ENCODE data around the gene KLHL29. TPM values are rescaled to one million over a fixed set of nuclear protein-coding genes. Genes with fewer than 3 reads are reported as not detected.

KLHL29 gene
- total RNA-seq, 1 experiment from 2014 or later = 7.7 TPM

GRCh38 chr2:23516520-23517256 is 131.7 kb downstream of the KLHL29 start:
- CTCF ChIA-PET = no interaction called here
- H3K27ac ChIP-seq (ENCODE audit: low read length) = no peak overlapping the region
- no peak overlapping the region for H3K4me3 ChIP-seq (ENCODE audit: low read depth in 2 of 2, low read length in 2 of 2)
- BruUV-seq (replicated peaks) = no TSS peak
- no peaks in the 10 kb centered on the region for H3K36me3 ChIP-seq (ENCODE audit: control insufficient read depth, insufficient read depth, low read length)
- intact Hi-C loops (cut with micrococcal nuclease; ENCODE audit: unreplicated experiment) = no loop called here
- POLR2A ChIA-PET = interaction anchor here (0.5 kb wide), 1 partner anchor 543 kb away, joined by 5 read pairs; no protein-coding TSS in a partner anchor
- no peak for ATAC-seq
- no peaks in the 10 kb centered on the region for H3K27me3 ChIP-seq (ENCODE audit: control insufficient read depth, insufficient read depth, low read length)
- H3K4me1 ChIP-seq (ENCODE audit: control insufficient read depth, insufficient read depth, low read length) = peaks cover 5% of the 10 kb centered on the region; the same call in 1 of the 2 replicates
- no peaks in the 10 kb centered on the region for H3K9me3 ChIP-seq (ENCODE audit: control insufficient read depth, insufficient read depth, low read depth, low read length)
- in situ Hi-C loops (cut with HindIII; ENCODE audit: low pct_unique_long_range_greater_than_20kb, low sequenced_read_pairs) = no loop called here
- no peak for DNase-seq (ENCODE audit: low read depth, low spot score)
- TF ChIP-seq POLR2AphosphoS5 (IDR thresholded peaks at IDR 0.05; ENCODE audit: low read depth, low read length) = no peak
- no peak for TF ChIP-seq TCF7L2 (IDR thresholded peaks at IDR 0.05; ENCODE audit: low read depth, low read length)
- no peak for TF ChIP-seq REST (IDR thresholded peaks at IDR 0.05; ENCODE audit: insufficient read depth in 1 of 2, low read depth in 2 of 2, low read length in 1 of 2)
- no peak for TF ChIP-seq CTCF (IDR thresholded peaks at IDR 0.05)
- no peak for TF ChIP-seq SIN3A (IDR thresholded peaks at IDR 0.05; ENCODE audit: borderline replicate concordance, insufficient read depth, low read depth, low read length)

- ChIA-PET CTCF (no interaction called here), POLR2A (no interaction called here)
- H3K9me3 ChIP-seq (ENCODE audit: control insufficient read depth, insufficient read depth, low read depth, low read length) = no peaks in the 10 kb centered on the region
- no peak overlapping the region for H3K4me3 ChIP-seq (ENCODE audit: low read depth in 2 of 2, low read length in 2 of 2)
- TF ChIP-seq SIN3A (IDR thresholded peaks at IDR 0.05; ENCODE audit: borderline replicate concordance, insufficient read depth, low read depth, low read length) (no peak), POLR2AphosphoS5 (IDR thresholded peaks at IDR 0.05; ENCODE audit: low read depth, low read length) (no peak), REST (IDR thresholded peaks at IDR 0.05; ENCODE audit: insufficient read depth in 1 of 2, low read depth in 2 of 2, low read length in 1 of 2) (no peak), TCF7L2 (IDR thresholded peaks at IDR 0.05; ENCODE audit: low read depth, low read length) (no peak), CTCF (IDR thresholded peaks at IDR 0.05) (no peak)
- H3K36me3 ChIP-seq (ENCODE audit: control insufficient read depth, insufficient read depth, low read length) = no peaks in the 10 kb centered on the region
- no TSS peak for BruUV-seq (replicated peaks)
- H3K4me1 ChIP-seq (ENCODE audit: control insufficient read depth, insufficient read depth, low read length) = peaks cover 5% of the 10 kb centered on the region; the same call in 1 of the 2 replicates
- ATAC-seq = no peak
- in situ Hi-C loops (cut with HindIII; ENCODE audit: low pct_unique_long_range_greater_than_20kb, low sequenced_read_pairs) = no loop called here
- H3K27me3 ChIP-seq (ENCODE audit: control insufficient read depth, insufficient read depth, low read length) = no peaks in the 10 kb centered on the region
- intact Hi-C loops (cut with micrococcal nuclease; ENCODE audit: unreplicated experiment) = no loop called here
- H3K27ac ChIP-seq (ENCODE audit: low read length) = no peak overlapping the region
- no peak for DNase-seq (ENCODE audit: low read depth, low spot score)
These were observed 133.7 kb downstream of the KLHL29 start for GRCh38 chr2:23518481-23519333.

Measured in Panc1 (cell line).